ENCODE measurements around the gene REG4. TPM values are rescaled to one million over a fixed set of nuclear protein-coding genes. Genes with fewer than 3 reads are reported as not detected.

Gene REG4
- polyA plus RNA-seq, 2 of the 4 experiments (the other 2 are of a cell fraction): not detected

GRCh38 chr1:119831027-119831426 is 19.8 kb upstream of the REG4 start:
- no peak overlapping the region for H3K4me3 ChIP-seq
- no peak for FAIRE-seq
- no peak overlapping the region for H3K27ac ChIP-seq
- no peak for DNase-seq (ENCODE audit: low read depth in 1 of 2, low spot score in 1 of 2)
- ChIA-PET CTCF (no interaction called here), POLR2A (no interaction called here)
- WGBS (ENCODE audit: missing lambda C conversion rate): 40% methylated on average over 3 of the region's 3 CpGs
- no peaks in the 10 kb centered on the region for H3K9me3 ChIP-seq
- H3K4me1 ChIP-seq: no peaks in the 10 kb centered on the region
- TF ChIP-seq CTCF (IDR thresholded peaks at IDR 0.05) (no peak), ATOH8 (CRISPR knock-in tag; IDR thresholded peaks at IDR 0.05; ENCODE audit: low read depth) (no peak), ZNF302 (CRISPR knock-in tag; IDR thresholded peaks at IDR 0.05) (no peak), EHMT2 (IDR thresholded peaks at IDR 0.05; ENCODE audit: low read depth) (no peak), ESRRA (IDR thresholded peaks at IDR 0.05; ENCODE audit: borderline replicate concordance, low read length) (no peak), MAFK (IDR thresholded peaks at IDR 0.05; ENCODE audit: partially characterized antibody) (no peak), USF2 (IDR thresholded peaks at IDR 0.05) (no peak), JUNB (IDR thresholded peaks at IDR 0.05) (no peak), SMC3 (IDR thresholded peaks at IDR 0.05) (no peak), E2F6 (IDR thresholded peaks at IDR 0.05; ENCODE audit: borderline replicate concordance, low read depth) (no peak), RFX5 (IDR thresholded peaks at IDR 0.05) (no peak), CEBPB (IDR thresholded peaks at IDR 0.05) (no peak), CHD4 (IDR thresholded peaks at IDR 0.05; ENCODE audit: borderline replicate concordance) (no peak), ZSCAN20 (CRISPR knock-in tag; IDR thresholded peaks at IDR 0.05) (no peak), BCL3 (IDR thresholded peaks at IDR 0.05) (no peak), RNF2 (IDR thresholded peaks at IDR 0.05; ENCODE audit: borderline replicate concordance, low read depth) (no peak), RAD21 (conservative IDR thresholded peaks at IDR 0.05 in 1 of 2, IDR thresholded peaks at IDR 0.05 in 1 of 2) (no peak), SREBF2 (IDR thresholded peaks at IDR 0.05) (no peak), RARB (CRISPR knock-in tag; IDR thresholded peaks at IDR 0.05) (no peak), ZFP36 (IDR thresholded peaks at IDR 0.05; ENCODE audit: borderline replicate concordance, partially characterized antibody) (no peak)
- no peak for ATAC-seq
- no peak overlapping the region for H3K4me2 ChIP-seq

- TF ChIP-seq POLR2AphosphoS2 (conservative IDR thresholded peaks at IDR 0.05; ENCODE audit: low read length): no peak
- no peak for TF ChIP-seq EHMT2 (IDR thresholded peaks at IDR 0.05; ENCODE audit: low read depth)
- TF ChIP-seq RNF2 (IDR thresholded peaks at IDR 0.05; ENCODE audit: borderline replicate concordance, low read depth): no peak
- TF ChIP-seq ZNF302 (CRISPR knock-in tag; IDR thresholded peaks at IDR 0.05): no peak
- TF ChIP-seq CBX2 (IDR thresholded peaks at IDR 0.05; ENCODE audit: borderline replicate concordance, low read depth): no peak
- no peak for TF ChIP-seq REST (IDR thresholded peaks at IDR 0.05)
- TF ChIP-seq MAX (IDR thresholded peaks at IDR 0.05): no peak
- no peak for TF ChIP-seq EP300 (IDR thresholded peaks at IDR 0.05)
- no peak for TF ChIP-seq USF2 (IDR thresholded peaks at IDR 0.05)
- ATAC-seq: no peak
- DNase-seq (ENCODE audit: low read depth in 1 of 2, low spot score in 1 of 2): no peak
- Histone ChIP-seq H3K4me2 (no peak overlapping the region), H3K9me3 (no peaks in the 10 kb centered on the region), H3K4me1 (no peaks in the 10 kb centered on the region), H3K4me3 (no peak overlapping the region), H3K27ac (no peak overlapping the region)
- ChIA-PET POLR2A (no interaction called here), CTCF (interaction anchor here (0.8 to 1.5 kb wide), 2 partner anchors 21 to 75 kb away, joined by 3 to 4 read pairs; no protein-coding TSS in a partner anchor)
- WGBS (ENCODE audit: missing lambda C conversion rate): 56% methylated on average over 4 of the region's 4 CpGs
- no peak for FAIRE-seq
Measured at GRCh38 chr1:119829625-119830024, 18.4 kb upstream of the REG4 start.
